Measurements from ENCODE around the gene CCT7.

Gene CCT7

DNA sequence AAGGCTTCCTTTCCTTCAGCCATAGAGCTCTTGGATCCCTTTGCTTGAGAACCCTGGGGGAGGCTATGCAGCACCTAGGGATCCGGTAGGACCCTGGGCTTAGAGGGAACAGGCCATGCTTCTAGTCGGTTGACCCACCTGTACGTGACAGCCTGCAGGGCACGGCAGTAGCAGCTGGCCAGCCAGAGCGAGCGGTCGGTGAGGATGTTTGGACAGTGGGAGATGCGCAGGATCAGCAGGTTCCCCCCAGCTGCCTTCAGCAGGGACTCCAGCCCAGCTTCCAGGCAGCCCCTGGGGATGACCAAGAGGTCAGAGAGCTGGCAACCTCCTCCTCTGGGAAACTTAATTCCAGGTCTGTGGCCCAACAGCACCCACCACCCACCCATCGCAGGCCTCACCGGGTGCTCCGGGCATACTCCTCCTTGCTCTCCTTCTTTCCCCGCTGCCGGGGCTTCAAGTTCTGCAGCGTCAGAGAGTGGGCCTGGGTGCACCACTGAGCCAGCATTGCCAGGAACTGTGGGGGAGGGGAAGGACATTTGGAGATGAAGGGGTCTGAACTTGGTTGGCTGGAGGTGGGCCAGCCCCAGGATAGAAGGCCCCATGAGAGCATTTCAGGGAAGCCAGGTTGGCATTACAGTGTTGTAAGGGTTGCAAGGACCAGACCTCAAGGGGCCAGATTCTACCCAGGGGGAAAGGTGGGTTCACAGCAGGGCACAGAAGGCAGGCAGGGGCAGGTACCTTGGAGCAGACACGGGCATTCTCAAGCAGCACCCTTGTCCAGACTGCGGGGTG lies 29.6 kb downstream of the CCT7 start:
- Histone ChIP-seq H3K4me1 (ENCODE audit: control insufficient read depth, insufficient read depth, low read length) (peaks cover 4% of the 10 kb centered on the region; the same call in 1 of the 2 replicates), H3K9me3 (ENCODE audit: control insufficient read depth, insufficient read depth, low read length) (no peaks in the 10 kb centered on the region), H3K9ac (ENCODE audit: low read depth, low read length) (no peak overlapping the region), H3K36me3 (ENCODE audit: control insufficient read depth, insufficient read depth, low read length) (peaks cover 29% of the 10 kb centered on the region), H3K27ac (ENCODE audit: low read depth, low read length) (no peak overlapping the region), H3K27me3 (ENCODE audit: control insufficient read depth, insufficient read depth, low read length) (peaks cover 16% of the 10 kb centered on the region), H3K4me3 (ENCODE audit: low read depth, low read length) (no peak overlapping the region)

DNA sequence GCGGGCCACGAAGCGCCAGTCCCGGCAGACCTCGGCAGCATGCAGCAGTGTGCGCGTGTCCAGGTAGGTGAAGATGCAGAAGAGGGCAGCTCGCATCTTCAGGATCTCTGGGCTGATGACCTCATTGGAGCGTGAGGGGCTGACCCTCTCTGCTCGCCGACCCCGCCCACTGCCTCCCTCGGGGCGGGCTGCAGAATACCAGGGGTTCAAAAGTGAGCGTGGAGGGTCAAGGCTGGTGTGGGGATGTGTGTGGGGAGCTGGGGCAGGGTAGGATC lies 30.2 kb downstream of the CCT7 start:
- H3K27ac ChIP-seq (ENCODE audit: low read depth, low read length), result no peak overlapping the region
- H3K36me3 ChIP-seq (ENCODE audit: control insufficient read depth, insufficient read depth, low read length), result peaks cover 24% of the 10 kb centered on the region
- H3K9ac ChIP-seq (ENCODE audit: low read depth, low read length), result no peak overlapping the region
- H3K4me3 ChIP-seq (ENCODE audit: low read depth, low read length), result no peak overlapping the region
- H3K27me3 ChIP-seq (ENCODE audit: control insufficient read depth, insufficient read depth, low read length), result peaks cover 16% of the 10 kb centered on the region
- no peaks in the 10 kb centered on the region for H3K9me3 ChIP-seq (ENCODE audit: control insufficient read depth, insufficient read depth, low read length)
- peaks cover 4% of the 10 kb centered on the region; the same call in 1 of the 2 replicates for H3K4me1 ChIP-seq (ENCODE audit: control insufficient read depth, insufficient read depth, low read length)

DNA sequence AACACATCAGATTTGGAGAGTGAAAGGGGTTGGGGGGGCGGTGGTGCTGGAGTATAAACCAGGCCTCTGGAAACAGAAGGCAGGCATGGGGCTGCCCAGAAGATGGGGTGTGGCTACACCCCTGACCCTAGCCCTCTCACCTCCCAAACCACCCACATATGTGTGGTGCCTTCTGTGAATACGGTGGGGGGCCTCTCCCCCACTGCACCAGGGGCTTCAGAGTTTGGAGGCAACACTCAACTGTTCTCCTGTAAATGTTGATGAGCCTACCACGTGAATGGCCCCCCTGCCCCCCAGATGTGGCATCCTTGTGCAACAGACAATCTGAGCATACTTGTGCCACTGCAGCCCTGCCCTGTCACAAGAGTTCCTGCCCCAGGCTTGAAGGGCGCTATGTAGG lies 30.7 kb downstream of the CCT7 start:
- peaks cover 19% of the 10 kb centered on the region for H3K27me3 ChIP-seq (ENCODE audit: control insufficient read depth, insufficient read depth, low read length)
- peaks cover 19% of the 10 kb centered on the region for H3K36me3 ChIP-seq (ENCODE audit: control insufficient read depth, insufficient read depth, low read length)
- H3K9me3 ChIP-seq (ENCODE audit: control insufficient read depth, insufficient read depth, low read length), result no peaks in the 10 kb centered on the region
- H3K4me3 ChIP-seq (ENCODE audit: low read depth, low read length), result no peak overlapping the region
- H3K9ac ChIP-seq (ENCODE audit: low read depth, low read length), result no peak overlapping the region
- H3K27ac ChIP-seq (ENCODE audit: low read depth, low read length), result no peak overlapping the region
- peaks cover 4% of the 10 kb centered on the region; the same call in 1 of the 2 replicates for H3K4me1 ChIP-seq (ENCODE audit: control insufficient read depth, insufficient read depth, low read length)

DNA sequence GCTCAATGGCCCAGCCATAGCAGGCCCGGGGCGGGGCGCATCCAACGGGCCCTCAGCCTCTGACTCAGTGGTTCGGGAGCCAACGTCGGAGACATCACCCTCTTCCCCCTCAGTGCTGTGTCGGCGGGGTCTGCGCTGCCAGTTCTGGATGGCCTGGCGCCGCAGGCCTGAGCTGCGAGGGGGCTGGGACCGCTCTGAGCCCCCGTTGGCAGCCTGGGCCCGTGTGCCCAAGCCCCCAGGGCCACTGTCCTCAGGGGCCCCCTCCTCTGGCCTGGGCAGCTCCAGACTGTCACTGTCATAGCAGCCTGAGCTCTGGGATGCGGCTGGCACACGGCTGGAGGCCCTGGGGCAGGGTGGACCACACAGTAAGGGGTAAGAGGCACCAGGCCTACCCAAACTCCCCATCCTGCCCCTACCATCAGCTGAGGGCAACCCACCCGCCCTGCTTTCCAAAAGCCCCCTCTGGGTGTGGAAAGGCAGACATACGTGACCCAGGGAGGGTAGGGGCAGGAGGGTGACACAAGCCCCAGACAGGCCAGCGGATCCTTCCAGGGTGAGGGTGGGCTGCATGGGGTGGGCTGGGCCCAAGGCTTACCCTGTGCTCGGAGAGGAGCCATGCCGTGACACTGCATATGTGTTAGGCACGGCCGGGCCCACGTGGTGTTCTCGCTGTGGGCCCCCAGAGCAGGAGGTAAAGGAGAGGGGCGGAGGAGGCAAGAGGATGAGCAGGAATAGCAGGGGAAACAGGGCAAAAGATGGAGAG lies 31.4 kb downstream of the CCT7 start:
- no peak overlapping the region for H3K4me3 ChIP-seq (ENCODE audit: low read depth, low read length)
- H3K9me3 ChIP-seq (ENCODE audit: control insufficient read depth, insufficient read depth, low read length), result no peaks in the 10 kb centered on the region
- H3K9ac ChIP-seq (ENCODE audit: low read depth, low read length), result no peak overlapping the region
- H3K27ac ChIP-seq (ENCODE audit: low read depth, low read length), result no peak overlapping the region
- peaks cover 17% of the 10 kb centered on the region for H3K36me3 ChIP-seq (ENCODE audit: control insufficient read depth, insufficient read depth, low read length)
- peaks cover 3% of the 10 kb centered on the region; the same call in 1 of the 2 replicates for H3K4me1 ChIP-seq (ENCODE audit: control insufficient read depth, insufficient read depth, low read length)
- peaks cover 26% of the 10 kb centered on the region for H3K27me3 ChIP-seq (ENCODE audit: control insufficient read depth, insufficient read depth, low read length)

DNA sequence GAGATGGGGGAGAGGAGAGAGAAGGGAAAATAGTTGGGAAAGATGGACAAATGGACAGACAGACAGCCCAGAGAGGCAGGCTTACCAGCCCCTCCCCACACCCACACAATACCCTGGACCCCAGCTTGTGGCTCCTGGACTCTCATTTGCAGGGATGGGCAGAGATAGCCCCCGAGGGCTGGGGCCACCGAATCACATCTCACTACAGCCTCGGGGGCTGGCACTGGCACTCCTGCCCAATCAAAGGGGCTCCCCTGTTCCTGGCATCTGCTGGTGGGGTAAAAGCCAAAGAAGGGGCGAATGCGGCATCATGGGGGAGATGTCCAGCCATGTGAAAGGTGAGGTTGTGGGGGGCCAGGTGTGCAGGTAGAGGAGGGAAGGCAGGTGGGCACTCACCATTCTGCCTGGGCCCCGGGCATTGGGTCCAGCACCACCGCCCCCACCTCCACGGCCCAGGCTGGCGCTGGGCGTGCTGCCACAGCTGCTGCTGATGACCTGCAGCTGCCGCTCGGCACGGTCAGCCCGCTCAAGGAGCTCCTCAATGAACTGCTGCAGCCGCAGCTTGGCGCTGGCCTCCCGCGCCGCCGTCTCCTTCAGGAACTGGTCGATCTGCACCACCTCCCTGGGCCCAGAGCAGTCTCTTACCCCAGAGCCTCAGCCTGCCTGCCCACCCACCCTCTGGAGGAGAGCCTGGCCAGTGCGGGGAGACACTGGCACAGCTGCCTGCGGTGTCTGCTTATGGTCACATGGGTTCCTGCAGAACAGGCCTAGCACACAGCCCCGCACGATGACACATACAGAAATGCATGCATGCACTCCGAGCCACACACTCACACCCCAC lies 32.2 kb downstream of the CCT7 start:
- Histone ChIP-seq H3K27ac (ENCODE audit: low read depth, low read length) (no peak overlapping the region), H3K36me3 (ENCODE audit: control insufficient read depth, insufficient read depth, low read length) (peaks cover 17% of the 10 kb centered on the region), H3K27me3 (ENCODE audit: control insufficient read depth, insufficient read depth, low read length) (peaks cover 32% of the 10 kb centered on the region), H3K9me3 (ENCODE audit: control insufficient read depth, insufficient read depth, low read length) (no peaks in the 10 kb centered on the region), H3K4me1 (ENCODE audit: control insufficient read depth, insufficient read depth, low read length) (no peaks in the 10 kb centered on the region), H3K4me3 (ENCODE audit: low read depth, low read length) (no peak overlapping the region), H3K9ac (ENCODE audit: low read depth, low read length) (no peak overlapping the region)

DNA sequence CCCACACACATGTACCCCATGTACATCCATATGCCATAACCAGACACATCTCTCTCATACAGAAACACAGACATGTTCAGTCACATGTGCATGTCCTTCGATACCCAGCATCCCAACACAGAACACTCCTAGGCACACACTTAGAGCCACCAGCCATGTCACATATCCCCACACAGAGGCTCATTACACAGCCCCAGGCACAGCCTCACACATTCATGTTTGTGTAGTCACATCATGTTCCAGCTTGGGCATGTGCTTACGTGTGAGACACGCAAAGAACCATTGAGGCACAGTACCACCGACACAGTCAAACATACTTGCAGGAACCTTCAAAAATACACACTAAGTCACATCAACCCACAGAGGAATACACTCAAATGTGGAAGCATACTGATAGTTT lies 32.9 kb downstream of the CCT7 start:
- H3K4me1 ChIP-seq (ENCODE audit: control insufficient read depth, insufficient read depth, low read length), result no peaks in the 10 kb centered on the region
- H3K9ac ChIP-seq (ENCODE audit: low read depth, low read length), result no peak overlapping the region
- H3K36me3 ChIP-seq (ENCODE audit: control insufficient read depth, insufficient read depth, low read length), result peaks cover 17% of the 10 kb centered on the region
- H3K27me3 ChIP-seq (ENCODE audit: control insufficient read depth, insufficient read depth, low read length), result peaks cover 32% of the 10 kb centered on the region
- no peak overlapping the region for H3K4me3 ChIP-seq (ENCODE audit: low read depth, low read length)
- no peaks in the 10 kb centered on the region for H3K9me3 ChIP-seq (ENCODE audit: control insufficient read depth, insufficient read depth, low read length)
- no peak overlapping the region for H3K27ac ChIP-seq (ENCODE audit: low read depth, low read length)

DNA sequence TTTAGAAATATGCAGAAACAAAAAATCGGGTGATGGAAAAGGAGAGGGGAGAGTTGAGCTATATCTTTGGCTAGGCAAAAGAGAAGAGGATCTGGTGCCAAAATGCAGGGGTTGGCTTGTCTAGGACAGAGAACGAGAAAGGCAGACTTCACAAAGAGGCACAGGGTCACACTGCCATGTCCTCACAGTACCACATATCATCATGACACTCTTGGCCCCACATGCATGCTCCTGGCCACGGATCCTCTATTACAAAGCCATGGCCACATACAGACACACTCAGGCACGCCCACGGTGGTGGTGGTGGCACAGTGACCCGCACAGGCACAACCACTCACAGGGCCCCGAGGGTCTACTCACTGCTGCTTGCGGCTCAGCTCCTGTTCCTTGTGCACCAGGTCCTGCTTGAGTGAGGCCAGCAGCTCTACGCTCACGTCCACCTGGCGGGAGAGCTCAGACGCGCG lies 34.3 kb downstream of the CCT7 start:
- Histone ChIP-seq H3K9me3 (ENCODE audit: control insufficient read depth, insufficient read depth, low read length) (no peaks in the 10 kb centered on the region), H3K27ac (ENCODE audit: low read depth, low read length) (no peak overlapping the region), H3K4me3 (ENCODE audit: low read depth, low read length) (peak overlapping the region; percentile 62), H3K27me3 (ENCODE audit: control insufficient read depth, insufficient read depth, low read length) (peaks cover 32% of the 10 kb centered on the region), H3K4me1 (ENCODE audit: control insufficient read depth, insufficient read depth, low read length) (no peaks in the 10 kb centered on the region), H3K9ac (ENCODE audit: low read depth, low read length) (no peak overlapping the region; the same call in 1 of the 2 replicates), H3K36me3 (ENCODE audit: control insufficient read depth, insufficient read depth, low read length) (peaks cover 7% of the 10 kb centered on the region)

DNA sequence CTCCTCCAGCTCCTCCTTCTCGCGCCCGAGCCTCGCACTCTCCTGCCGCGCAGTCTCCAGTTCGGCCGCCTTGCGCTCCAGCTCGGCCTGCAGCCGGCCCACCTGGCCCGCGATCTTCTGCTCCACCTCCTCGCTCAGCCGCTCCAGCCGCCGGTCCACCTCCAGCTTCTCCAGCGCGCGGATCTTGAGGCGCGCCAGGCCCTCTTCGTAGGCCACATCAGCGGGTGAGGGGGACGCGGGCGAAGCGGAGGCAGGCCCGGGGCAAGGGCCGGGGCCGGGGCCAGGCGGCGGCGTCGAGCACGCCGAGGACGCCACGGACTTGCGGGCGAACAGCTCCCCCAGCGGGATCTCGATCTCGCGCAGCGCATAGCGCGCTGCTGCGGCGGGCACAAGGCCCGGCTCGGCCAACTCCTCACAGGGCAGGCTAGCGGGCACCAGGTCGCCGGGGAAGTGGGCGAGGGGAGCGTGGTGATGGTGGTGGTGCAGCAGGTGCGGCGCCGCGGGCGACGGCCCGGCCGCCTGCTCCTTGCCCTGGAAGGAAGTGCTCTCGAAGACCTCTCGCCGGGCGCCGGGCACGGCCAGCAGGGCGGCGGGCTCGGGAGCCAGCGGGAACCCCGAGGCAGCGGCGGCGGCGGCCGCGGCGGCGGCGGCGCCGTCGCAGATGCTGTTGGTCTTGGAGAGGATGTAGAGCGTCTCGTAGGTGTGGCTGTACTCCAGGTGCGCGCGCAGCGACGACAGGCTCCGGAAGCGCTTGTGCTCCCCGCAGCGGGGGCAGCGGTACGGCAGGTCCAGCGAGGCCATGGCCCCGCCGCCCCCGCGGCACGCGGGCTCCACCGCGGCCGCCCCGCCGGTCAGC lies 35.0 kb downstream of the CCT7 start:
- Histone ChIP-seq H3K4me3 (ENCODE audit: low read depth, low read length) (peak overlapping the region; percentile 62), H3K27me3 (ENCODE audit: control insufficient read depth, insufficient read depth, low read length) (peaks cover 32% of the 10 kb centered on the region), H3K27ac (ENCODE audit: low read depth, low read length) (no peak overlapping the region), H3K9me3 (ENCODE audit: control insufficient read depth, insufficient read depth, low read length) (no peaks in the 10 kb centered on the region), H3K9ac (ENCODE audit: low read depth, low read length) (no peak overlapping the region; the same call in 1 of the 2 replicates), H3K4me1 (ENCODE audit: control insufficient read depth, insufficient read depth, low read length) (no peaks in the 10 kb centered on the region), H3K36me3 (ENCODE audit: control insufficient read depth, insufficient read depth, low read length) (0 out of 2 replicates have a peak, but pooled peaks cover under 1% of the 10 kb centered on the region)

DNA sequence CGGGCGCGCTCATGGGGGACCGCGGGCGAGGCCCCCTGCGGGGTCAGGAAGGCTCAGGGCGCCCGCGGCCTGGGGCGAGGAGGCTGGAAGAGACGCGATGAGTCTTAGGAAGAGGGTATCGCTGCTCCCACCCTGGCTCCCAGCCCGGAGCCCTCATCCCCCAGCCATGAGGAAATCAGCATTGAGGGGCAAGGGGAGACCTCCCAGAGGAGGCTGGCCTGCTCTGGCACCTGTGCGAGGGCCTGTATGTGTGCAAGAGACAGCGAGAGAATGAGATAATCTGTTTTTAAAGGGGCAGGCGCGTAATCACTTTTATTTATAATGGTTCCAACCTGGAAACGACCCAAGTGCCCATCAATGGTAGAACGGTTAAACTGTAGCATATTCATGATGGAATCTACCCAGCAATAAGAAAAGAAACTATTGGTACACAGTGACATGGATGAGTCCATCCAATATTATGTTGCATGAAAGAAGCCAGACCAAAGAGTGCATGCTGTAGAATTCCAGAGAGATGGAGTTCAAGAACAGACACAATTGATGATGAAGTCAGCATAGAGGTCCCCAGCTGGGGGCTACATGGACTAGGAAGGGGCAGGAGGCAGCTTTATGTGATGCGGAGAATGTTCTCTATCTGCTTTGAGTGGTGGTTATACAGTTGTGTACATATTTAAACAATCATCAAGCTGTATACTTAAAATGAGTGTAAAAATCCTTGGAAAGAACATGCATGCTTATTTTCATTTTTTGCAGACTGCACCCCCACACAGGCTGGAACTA lies 35.8 kb downstream of the CCT7 start:
- H3K27me3 ChIP-seq (ENCODE audit: control insufficient read depth, insufficient read depth, low read length), result peaks cover 32% of the 10 kb centered on the region
- H3K4me1 ChIP-seq (ENCODE audit: control insufficient read depth, insufficient read depth, low read length), result no peaks in the 10 kb centered on the region
- peak overlapping the region; percentile 62 for H3K4me3 ChIP-seq (ENCODE audit: low read depth, low read length)
- H3K36me3 ChIP-seq (ENCODE audit: control insufficient read depth, insufficient read depth, low read length), result no peaks in the 10 kb centered on the region
- H3K27ac ChIP-seq (ENCODE audit: low read depth, low read length), result no peak overlapping the region
- no peaks in the 10 kb centered on the region for H3K9me3 ChIP-seq (ENCODE audit: control insufficient read depth, insufficient read depth, low read length)
- H3K9ac ChIP-seq (ENCODE audit: low read depth, low read length), result no peak overlapping the region
